ENCODE data around the gene SIRT3.
"Not testable (repeated sequence)": the region's sequence is repeated elsewhere in the genome, so short reads cannot be mapped to it uniquely, and the experiment has no call there.

SIRT3 gene

DNA sequence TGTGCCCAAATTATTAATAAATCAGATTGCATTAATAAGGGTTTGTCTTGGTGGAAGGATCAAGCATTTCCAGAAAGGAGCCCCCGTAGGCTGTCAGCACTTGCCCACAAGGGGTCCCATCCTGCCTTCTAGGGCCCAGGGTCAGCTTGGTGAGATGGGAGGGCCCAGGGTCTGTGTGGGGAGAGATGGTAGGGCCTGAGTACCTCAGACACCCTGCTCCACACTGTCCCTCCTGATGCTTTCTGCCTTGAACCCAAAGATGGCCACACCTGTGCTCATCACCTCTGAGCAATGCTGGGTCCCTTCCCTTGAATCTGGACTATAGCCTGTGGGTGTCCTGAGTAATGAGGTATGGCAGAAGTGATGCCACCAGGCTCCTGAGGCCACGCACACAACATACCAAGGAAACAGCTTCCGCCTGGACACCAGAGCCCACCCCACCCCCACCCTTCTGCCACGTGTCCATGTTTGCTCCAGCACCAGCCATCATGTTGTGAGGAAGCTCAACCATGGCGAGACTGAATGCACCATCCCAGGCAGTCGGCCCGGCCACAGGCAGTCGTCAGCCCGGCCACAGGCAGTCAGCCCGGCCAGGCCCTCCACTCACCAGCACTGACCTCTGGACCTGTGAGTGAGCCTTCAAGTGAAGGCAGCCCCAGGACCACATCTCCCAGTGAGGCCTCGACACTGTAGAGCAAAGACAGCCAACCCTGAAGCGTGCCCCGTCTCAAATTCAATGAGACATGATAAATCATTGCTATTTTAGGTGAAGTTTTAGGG, 35.7 kb downstream of the SIRT3 start:
- DNase-seq: no peak

- no peak for DNase-seq
Measured at GRCh38 chr11:199782-200181, 36.4 kb downstream of the SIRT3 start.

DNA sequence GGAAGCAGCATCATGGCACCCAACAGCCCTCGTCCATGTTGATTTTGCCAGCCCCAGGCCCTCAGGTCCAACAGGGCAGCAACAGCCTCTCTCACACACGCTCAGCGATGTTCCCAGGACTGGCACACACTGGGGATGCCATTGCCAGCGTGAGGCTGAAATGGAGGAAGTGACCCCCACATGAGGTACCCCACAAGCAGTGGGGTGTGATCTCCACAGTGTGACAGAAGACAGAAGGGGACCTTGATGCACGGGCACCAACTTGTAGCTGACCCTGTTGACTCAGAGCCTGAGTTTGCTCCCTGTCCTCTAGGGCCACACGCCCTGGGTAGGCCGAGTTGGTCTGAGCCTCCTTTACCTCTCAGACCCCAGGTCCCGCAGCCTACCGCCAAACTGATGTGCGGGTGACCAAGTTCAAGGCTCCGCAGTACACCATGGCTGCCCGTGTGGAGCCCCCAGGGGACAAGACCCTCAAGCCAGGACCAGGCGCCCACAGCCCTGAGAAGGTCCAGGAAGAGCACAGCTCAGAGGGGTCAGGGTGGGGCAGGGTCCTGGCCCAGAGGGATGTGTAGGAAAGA, 37.0 kb downstream of the SIRT3 start:
- DNase-seq: no peak

DNA sequence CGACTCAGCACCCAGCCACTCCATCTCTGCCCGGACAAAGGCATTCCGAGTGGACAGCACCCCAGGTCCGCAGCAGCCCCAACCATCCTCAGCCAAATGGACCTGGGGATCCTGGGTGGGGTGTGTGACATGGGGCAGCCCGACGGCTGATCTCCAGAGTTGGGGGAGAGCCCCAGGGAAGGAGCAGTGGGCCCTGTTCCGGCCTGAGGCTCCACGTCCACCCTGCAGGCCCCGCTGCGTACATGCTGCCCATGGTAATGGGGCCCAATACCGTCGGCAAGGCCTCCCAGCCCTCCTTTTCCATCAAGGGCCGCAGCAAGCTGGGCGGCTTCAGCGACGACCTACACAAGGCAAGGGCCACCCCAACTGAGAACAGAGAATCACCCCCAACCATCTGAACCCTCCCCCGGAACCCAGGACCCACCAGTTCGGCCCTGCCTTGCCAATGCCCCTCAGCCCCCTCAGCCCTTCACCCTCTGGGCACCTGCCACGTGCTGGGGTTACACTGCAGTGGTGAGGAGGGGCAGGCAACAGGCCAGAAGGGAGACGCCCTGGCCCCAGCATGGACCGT, 37.8 kb downstream of the SIRT3 start:
- no peak for DNase-seq

- no peak for DNase-seq
Measured at GRCh38 chr11:197741-198235, 38.4 kb downstream of the SIRT3 start.

GRCh38 chr11:196786-197731, 39.1 kb downstream of the SIRT3 start:
- no peak for DNase-seq

DNA sequence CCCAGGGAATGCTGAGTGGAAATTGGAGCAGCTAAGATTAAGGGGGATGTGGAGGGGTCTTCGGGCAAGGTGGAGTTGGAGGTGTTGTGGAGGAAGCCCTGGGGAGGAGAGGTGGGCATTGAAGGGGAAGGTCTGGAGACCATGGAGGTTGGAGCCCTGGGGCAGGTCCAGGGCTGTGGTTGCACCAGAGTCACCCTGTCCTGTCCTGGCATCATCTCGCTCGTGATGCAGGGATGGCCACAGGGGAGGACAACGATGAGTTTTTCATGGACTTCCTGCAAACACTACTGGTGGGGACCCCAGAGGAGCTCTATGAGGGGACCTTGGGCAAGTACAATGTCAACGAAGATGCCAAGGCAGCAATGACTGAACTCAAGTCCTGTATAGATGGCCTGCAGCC, 42.7 kb downstream of the SIRT3 start:
- DNase-seq: not testable (repeated sequence)

- not testable (repeated sequence) for DNase-seq
Measured at GRCh38 chr11:192674-193128, 43.4 kb downstream of the SIRT3 start, which contains the start of gene SCGB1C1. Gene SCGB1C1, plus strand, starts transcription at chr11:193078. Its CDS starts 22 bp downstream, at chr11:193100.

DNA sequence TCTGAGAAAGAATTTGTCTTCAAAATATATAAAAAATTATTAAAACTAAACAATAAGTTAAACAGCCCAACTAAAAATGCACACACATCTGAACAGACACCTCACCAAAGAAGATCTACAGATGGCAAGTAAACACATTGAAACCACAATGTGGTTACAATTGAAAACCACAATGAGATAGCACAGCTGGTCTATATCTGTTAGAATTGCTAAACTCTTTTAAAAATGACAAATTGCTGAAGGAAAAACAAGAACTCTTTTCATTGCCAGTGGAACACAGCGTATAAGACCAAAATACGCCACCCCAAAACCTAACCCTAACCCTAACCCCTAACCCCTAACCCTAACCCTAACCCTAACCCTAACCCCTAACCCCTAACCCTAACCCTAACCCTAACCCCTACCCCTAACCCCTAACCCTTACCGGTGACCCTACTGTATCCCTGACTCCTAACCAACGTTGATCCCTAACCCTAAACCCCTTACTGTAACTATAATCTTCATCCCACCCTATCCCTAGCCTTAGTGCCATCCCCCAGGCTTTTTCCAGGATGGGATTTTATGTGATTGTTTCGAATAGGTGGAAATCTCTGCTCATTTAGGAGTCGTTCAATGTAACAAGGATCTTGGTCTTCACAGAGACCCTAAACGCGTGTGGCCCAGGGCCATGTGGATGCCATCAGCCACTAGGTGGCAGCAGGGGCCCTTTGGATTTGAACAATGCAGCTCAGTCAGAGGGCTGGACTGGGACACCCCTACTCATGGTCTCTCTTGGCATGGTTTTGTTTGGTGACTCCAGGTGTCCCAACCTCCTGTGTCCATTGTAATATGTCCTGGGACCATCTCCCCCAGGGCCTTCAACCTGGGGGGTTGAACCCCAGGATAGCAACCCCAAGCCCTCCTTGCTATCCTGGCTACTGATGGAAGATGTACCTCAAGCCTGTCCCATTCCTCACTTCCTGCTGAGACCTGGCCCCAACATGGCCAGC, 44.4 kb downstream of the SIRT3 start:
- not testable (repeated sequence) for DNase-seq

- DNase-seq: not testable (repeated sequence)
Measured at GRCh38 chr11:190546-190945, 45.6 kb downstream of the SIRT3 start.

GRCh38 chr11:189843-190311, 46.3 kb downstream of the SIRT3 start:
- DNase-seq: not testable (repeated sequence)

DNA sequence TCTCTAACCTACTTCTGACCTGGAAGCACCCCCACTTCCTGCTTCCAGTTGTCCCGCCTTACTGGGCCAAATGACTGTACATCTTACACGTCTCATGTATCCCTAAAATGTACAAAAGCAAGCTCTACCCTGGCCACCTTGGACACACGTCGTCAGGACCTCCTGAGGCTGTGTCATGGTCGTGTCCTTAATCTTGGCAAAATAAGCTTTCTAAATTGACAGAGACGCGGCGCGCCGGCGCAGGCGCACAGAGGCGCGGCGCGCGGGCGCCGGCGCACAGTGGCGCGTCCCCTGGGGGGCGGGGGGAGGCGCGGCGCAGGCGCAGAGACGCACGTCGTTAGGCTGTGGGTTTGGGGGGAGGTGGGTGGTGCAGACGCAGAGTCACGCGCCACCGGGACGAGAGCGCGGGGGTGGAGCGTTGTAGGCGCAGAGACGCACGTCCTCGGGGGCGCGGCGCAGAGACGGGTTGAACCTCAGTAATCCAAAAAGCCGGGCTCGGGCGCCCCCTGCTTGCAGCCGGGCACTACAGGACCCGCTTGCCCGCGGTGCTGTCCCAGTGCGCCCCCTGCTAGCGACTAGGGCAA, 46.9 kb downstream of the SIRT3 start:
- DNase-seq: not testable (repeated sequence)

- not testable (repeated sequence) for DNase-seq
Measured at GRCh38 chr11:180242-180641, 55.9 kb downstream of the SIRT3 start.

Measured in RPMI8226 (cell line).